Measurements from ENCODE around the gene HEATR5B. TPM values are rescaled to one million over a fixed set of nuclear protein-coding genes. Genes with fewer than 3 reads are reported as not detected.

Gene HEATR5B
- total and polyA plus RNA-seq, 8 donors, result 8.7 to 15.5 (median 13.3) TPM

DNA sequence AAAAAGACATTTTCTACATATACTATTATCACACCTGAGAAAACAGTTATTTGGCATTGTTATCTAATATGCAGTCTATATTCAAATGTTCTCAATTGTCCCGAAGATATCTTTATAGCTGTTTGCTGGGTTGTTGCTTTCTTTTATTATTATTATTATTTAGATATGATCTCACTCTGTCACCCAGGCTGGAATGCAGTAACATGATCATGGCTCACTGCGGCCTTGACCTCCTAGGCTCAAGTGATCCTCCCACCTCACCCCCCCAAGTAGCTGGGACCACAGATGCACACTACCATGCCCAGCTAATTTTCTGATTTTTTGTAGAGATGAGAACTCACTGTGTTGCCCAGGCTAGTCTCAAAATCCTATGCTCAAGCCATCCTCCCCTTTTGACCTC, 20.0 kb upstream of the HEATR5B start:
- no peaks in the 10 kb centered on the region for H3K4me1 ChIP-seq
- DNase-seq (no peak), ATAC-seq (no peak), FAIRE-seq (no peak)
- H3K36me3 ChIP-seq, result peaks cover 0 to 22% (median 7%) of the 10 kb centered on the region in 3 donors
- H3K27me3 ChIP-seq, result no peaks in the 10 kb centered on the region
- H3K27ac ChIP-seq, result no peak overlapping the region
- 96 to 97% methylated on average over 2 of the region's 2 CpGs for WGBS, 2 donors
- intact Hi-C loops (cut with DNase I), result no loop called here
- H3K4me3 ChIP-seq, result no peak overlapping the region
- H3K9me3 ChIP-seq, result no peaks in the 10 kb centered on the region
- no peak for TF ChIP-seq CTCF (IDR thresholded peaks at IDR 0.05)

DNA sequence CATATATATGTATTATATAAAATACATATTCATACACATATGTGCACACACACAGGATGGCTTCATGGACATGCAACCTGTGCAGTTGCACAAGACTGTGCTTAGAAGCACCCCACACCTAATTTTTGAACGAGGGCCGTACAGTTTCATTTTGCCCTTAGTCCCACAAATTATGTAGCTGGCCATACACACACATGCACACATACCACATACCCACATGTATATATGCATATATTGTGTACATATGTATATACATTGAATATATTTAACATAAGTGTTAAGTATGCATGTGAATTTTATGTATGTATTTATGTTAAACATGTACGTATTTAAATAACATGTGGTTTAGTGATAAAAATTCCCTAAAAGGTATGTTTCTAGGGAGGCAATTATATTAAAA, 18.4 kb upstream of the HEATR5B start:
- Histone ChIP-seq H3K4me3 (no peak overlapping the region), H3K27me3 (no peaks in the 10 kb centered on the region), H3K9me3 (no peaks in the 10 kb centered on the region), H3K4me1 (no peaks in the 10 kb centered on the region), H3K27ac (no peak overlapping the region), H3K36me3 (peaks cover 0 to 18% (median 3%) of the 10 kb centered on the region in 3 donors)
- WGBS, 2 donors, result 90 to 95% methylated on average over 3 of the region's 3 CpGs
- intact Hi-C loops (cut with DNase I), result no loop called here
- no peak for TF ChIP-seq CTCF (IDR thresholded peaks at IDR 0.05)
- no peak for FAIRE-seq
- ATAC-seq, result no peak
- DNase-seq, result no peak

- Histone ChIP-seq H3K9me3 (no peaks in the 10 kb centered on the region), H3K27ac (no peak overlapping the region), H3K27me3 (no peaks in the 10 kb centered on the region), H3K4me1 (no peaks in the 10 kb centered on the region), H3K4me3 (no peak overlapping the region), H3K36me3 (peaks cover 0 to 18% (median 0%) of the 10 kb centered on the region in 3 donors)
- FAIRE-seq (no peak), ATAC-seq (no peak), DNase-seq (no peak)
- no peak for TF ChIP-seq CTCF (IDR thresholded peaks at IDR 0.05)
- intact Hi-C loops (cut with DNase I), result no loop called here
- WGBS, 2 donors, result 54 to 59% methylated on average over 1 of the region's 1 CpG
Observed at GRCh38 chr2:37100054-37100453, 15.9 kb upstream of the HEATR5B start.

GRCh38 chr2:37098416-37099118, 14.4 kb upstream of the HEATR5B start:
- TF ChIP-seq CTCF (IDR thresholded peaks at IDR 0.05), result no peak
- no peak overlapping the region for H3K27ac ChIP-seq
- no peaks in the 10 kb centered on the region for H3K9me3 ChIP-seq
- WGBS, 2 donors, result 94 to 98% methylated on average over 4 of the region's 4 CpGs
- H3K36me3 ChIP-seq, result peaks cover 0 to 28% (median 0%) of the 10 kb centered on the region in 3 donors
- H3K4me3 ChIP-seq, result no peak overlapping the region
- ATAC-seq, result no peak
- DNase-seq, result no peak
- no peaks in the 10 kb centered on the region for H3K4me1 ChIP-seq
- H3K27me3 ChIP-seq, result no peaks in the 10 kb centered on the region
- FAIRE-seq, result no peak
- intact Hi-C loops (cut with DNase I), result no loop called here

- 93 to 96% methylated on average over 1 of the region's 1 CpG for WGBS, 2 donors
- no peak overlapping the region for H3K4me3 ChIP-seq
- ATAC-seq (no peak), FAIRE-seq (no peak), DNase-seq (no peak)
- intact Hi-C loops (cut with DNase I), result no loop called here
- TF ChIP-seq CTCF (IDR thresholded peaks at IDR 0.05), result no peak
- no peaks in the 10 kb centered on the region for H3K9me3 ChIP-seq
- H3K36me3 ChIP-seq, result peaks cover 0 to 33% (median 0%) of the 10 kb centered on the region in 3 donors
- no peak overlapping the region for H3K27ac ChIP-seq
- no peaks in the 10 kb centered on the region for H3K4me1 ChIP-seq
- H3K27me3 ChIP-seq, result no peaks in the 10 kb centered on the region
Observed at GRCh38 chr2:37096568-37096967, 12.4 kb upstream of the HEATR5B start.
